GM12865 (cell line): ENCODE data around the gene UMAD1.

Experiments
- DNase-seq: peaks from one replicate; pipeline ENCODE4 v3.0.0; 2010; ENCODE audit warnings: low read depth
- H3K4me3 ChIP-seq: 2 replicates; pipeline ENCODE4 v1.5.1; 2011; ENCODE audit warnings: mild to moderate bottlenecking, low read depth, low read length, control low read depth
- TF ChIP-seq, protein P1 (sequence below): IDR thresholded peaks from 2 replicates; pipeline ENCODE4 v1.5.1; 2011; ENCODE audit warnings: low read length, control low read depth, low read depth, inconsistent platforms; ENCODE audit not compliant: insufficient read depth; ENCODE audit errors: missing control alignments

The UMAD1 gene

DNA sequence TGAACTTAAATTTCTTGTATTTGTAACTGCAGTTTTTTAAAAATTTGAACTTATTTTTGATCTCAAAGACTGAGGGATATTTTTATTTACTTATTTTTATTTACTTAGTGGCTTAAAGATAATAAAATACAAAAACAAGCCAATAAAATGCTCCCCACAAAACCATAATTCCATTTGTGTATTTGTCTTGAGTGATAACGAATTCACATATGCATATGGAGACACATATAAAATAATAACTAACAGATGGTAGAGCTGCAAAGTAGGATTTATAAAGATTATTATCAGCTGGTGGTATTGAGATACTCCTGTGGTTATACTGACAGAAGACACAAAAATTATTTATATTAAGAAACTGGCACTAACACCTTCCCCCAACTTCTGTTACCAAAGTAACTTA is 168.1 kb downstream of the UMAD1 start:
- TF ChIP-seq, protein P1, sequence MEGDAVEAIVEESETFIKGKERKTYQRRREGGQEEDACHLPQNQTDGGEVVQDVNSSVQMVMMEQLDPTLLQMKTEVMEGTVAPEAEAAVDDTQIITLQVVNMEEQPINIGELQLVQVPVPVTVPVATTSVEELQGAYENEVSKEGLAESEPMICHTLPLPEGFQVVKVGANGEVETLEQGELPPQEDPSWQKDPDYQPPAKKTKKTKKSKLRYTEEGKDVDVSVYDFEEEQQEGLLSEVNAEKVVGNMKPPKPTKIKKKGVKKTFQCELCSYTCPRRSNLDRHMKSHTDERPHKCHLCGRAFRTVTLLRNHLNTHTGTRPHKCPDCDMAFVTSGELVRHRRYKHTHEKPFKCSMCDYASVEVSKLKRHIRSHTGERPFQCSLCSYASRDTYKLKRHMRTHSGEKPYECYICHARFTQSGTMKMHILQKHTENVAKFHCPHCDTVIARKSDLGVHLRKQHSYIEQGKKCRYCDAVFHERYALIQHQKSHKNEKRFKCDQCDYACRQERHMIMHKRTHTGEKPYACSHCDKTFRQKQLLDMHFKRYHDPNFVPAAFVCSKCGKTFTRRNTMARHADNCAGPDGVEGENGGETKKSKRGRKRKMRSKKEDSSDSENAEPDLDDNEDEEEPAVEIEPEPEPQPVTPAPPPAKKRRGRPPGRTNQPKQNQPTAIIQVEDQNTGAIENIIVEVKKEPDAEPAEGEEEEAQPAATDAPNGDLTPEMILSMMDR: no peak
- DNase-seq: no peak
- H3K4me3 ChIP-seq: no peak overlapping the region

DNA sequence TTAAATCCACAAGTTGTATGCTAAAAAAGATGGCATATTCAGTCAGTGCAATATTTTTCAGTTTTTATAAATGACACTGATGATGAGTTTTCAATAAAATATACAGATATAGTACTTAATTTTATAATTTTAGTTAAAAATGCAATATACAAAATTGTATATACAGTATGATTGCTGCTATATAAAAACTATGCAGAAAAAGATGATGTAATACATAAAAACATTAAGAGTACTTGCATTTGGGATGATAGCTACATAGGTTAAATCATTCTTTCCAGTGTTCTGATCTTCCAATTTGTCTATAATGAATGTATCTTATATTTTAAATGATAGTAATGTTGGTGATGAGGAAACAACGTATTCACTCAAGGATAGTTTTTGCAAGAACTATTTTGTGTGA is 169.8 kb downstream of the UMAD1 start:
- no peak for DNase-seq
- TF ChIP-seq, protein P1: no peak
- no peak overlapping the region for H3K4me3 ChIP-seq

DNA sequence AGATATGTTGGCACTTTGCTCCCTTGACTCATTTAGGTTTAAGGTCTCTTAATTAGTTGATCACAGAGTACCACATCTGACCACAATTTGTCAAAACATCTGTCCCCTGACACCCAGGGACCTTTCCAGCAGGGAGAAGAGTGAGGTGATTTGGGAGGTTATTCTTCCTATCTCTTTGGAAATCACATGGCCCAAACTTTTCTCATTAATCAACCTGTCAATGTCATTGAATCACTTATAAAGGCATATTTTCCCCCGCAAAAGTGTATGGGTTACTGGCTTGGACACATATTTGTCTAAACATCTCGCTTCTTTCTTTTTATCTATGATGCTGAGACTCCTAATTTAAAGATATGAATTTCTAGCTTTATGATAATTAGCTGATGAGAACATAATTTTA is 170.3 kb downstream of the UMAD1 start:
- TF ChIP-seq, protein P1: no peak
- DNase-seq: no peak
- no peak overlapping the region for H3K4me3 ChIP-seq

DNA sequence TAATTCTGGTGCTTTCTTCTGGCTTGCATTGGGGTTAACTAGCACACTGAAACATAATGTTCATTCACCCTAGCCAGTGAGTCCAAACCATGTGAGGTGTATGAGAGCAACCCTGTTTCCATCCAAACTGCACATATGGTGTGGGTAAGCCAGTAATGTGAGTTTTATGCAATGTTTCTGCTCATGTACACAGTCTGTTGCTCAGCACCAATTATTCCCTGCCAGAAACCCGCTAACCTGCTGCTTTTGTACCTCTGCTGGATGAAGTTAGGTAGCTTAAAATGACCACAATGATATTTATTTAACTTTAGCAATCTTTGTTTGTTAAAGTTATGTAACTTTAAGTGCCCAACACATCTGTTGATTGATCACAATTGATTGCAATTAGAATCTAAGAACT is 171.6 kb downstream of the UMAD1 start:
- no peak for DNase-seq
- H3K4me3 ChIP-seq: no peak overlapping the region
- TF ChIP-seq, protein P1: no peak

DNA sequence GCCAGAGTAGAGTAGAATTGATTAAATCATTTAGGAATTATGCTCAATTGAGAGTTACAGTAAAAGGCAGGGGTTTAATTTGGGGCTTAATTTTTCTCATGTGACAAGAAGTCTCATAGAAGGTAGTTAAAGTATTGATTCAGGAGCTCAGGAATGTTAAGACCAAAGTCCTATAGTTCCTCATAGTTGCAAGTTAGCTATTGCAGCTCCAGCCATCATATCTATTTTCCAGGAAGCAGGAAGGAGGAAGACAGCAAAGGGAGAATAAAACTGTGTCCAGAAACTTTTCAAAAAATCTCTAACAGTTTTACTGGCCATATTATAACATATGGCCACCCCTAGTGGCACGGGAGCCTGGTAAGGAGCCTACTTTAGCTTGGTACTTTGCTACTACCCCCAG is 174.8 kb downstream of the UMAD1 start:
- no peak for DNase-seq
- TF ChIP-seq, protein P1: no peak
- H3K4me3 ChIP-seq: no peak overlapping the region

DNA sequence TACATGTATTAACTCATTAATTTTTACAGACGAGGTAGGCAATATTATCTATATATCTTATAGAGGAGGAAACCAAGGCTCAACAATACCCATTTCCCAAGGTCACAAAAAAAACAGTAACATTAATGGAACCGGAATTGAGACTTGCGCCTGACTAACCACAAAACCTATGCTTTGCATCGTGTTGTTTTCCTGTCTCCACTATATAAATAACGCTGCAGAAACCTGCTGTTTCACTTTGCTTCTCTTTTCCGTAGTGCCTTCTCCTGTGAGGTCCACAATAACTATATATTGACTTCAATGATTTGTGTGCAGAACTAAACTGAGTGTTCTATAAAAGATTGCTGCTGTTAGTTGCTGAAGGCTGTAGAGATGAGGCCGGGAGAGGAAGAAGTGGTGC is 175.5 kb downstream of the UMAD1 start:
- H3K4me3 ChIP-seq: peak overlapping the region; percentile 37
- peak; percentile 85 for DNase-seq
- TF ChIP-seq, protein P1: no peak

DNA sequence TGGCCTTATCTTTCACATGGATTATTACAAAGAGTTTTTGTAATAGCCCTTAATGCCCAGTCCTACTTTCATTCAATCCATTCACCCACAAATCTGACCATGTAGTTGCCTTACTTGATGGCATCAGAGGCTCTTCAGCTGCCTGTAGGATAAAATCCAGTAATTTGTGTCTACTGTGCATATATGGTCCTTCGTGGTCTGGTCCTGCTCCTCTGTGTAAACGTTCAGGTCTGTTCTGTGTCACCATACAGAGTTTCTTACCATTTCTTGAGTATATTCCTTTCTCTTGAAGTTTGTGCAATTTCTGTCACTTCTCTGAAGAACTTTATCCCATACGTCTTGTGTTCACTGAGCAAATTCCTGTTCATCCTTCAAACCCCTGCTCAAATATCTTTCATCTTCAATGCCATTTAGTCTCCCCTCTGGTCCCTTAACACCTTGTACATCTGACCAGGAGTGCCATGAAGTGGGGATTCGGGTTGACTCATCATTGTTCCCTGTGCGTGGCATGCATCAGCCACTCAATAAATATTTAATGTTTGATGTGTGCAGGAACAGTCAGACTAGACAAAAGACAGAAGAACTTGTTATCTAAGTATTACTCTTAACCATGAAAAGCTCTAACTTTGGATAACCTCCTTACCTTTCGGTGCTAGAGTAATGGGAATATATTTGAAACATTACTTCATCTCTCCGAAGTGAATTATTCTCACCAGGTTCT is 176.4 kb downstream of the UMAD1 start:
- DNase-seq: peak; percentile 33
- TF ChIP-seq, protein P1: no peak
- 0 out of 2 replicates have a peak overlapping the region, but pooled peaks have one; percentile 37 for H3K4me3 ChIP-seq
